Neural cell (in vitro differentiated cells): ENCODE data around the gene FBLN2.

ENCODE experiments used
- CTCF ChIP-seq: fragments of 450-650 bp; IDR thresholded peaks from 2 replicates; pipeline ENCODE4 v1.5.1; 2014; ENCODE audit warnings: antibody characterized with exemption, mild to moderate bottlenecking, moderate library complexity; ENCODE audit not compliant: poor library complexity, severe bottlenecking
- EP300 ChIP-seq: fragments of 450-650 bp; conservative IDR thresholded peaks from 2 replicates; pipeline ENCODE4 v1.6.1; 2014; ENCODE audit warnings: antibody characterized with exemption, mild to moderate bottlenecking, moderate library complexity; ENCODE audit not compliant: poor library complexity, severe bottlenecking
- EZH2 ChIP-seq: fragments of 200-600, 300-800 bp; shearing (Covaris generic), sonication (generic); IDR thresholded peaks from 2 replicates; pipeline ENCODE4 v1.6.1; 2014; ENCODE audit warnings: antibody characterized with exemption, low read length, borderline replicate concordance, mild to moderate bottlenecking; ENCODE audit not compliant: insufficient read depth, poor library complexity, severe bottlenecking
- MXI1 ChIP-seq: fragments of 450-650 bp; conservative IDR thresholded peaks from 2 replicates; pipeline ENCODE4 v1.6.1; 2014; ENCODE audit warnings: antibody characterized with exemption, mild to moderate bottlenecking; ENCODE audit not compliant: poor library complexity, severe bottlenecking
- POLR2AphosphoS5 ChIP-seq: IDR thresholded peaks from 2 replicates; pipeline ENCODE4 v1.6.1; 2012
- REST ChIP-seq: IDR thresholded peaks from 2 replicates; pipeline ENCODE4 v1.6.1; 2012; ENCODE audit warnings: borderline replicate concordance
- SMC3 ChIP-seq: fragments of 450-650 bp; conservative IDR thresholded peaks from 2 replicates; pipeline ENCODE4 v1.6.1; 2014; ENCODE audit warnings: antibody characterized with exemption, mild to moderate bottlenecking, moderate library complexity; ENCODE audit not compliant: poor library complexity
- TAF1 ChIP-seq: IDR thresholded peaks from 2 replicates; pipeline ENCODE4 v1.6.1; 2012; ENCODE audit warnings: low read depth

- TF ChIP-seq EP300: no peak
- no peak for TF ChIP-seq CTCF
- no peak for TF ChIP-seq EZH2
- TF ChIP-seq POLR2AphosphoS5: no peak
- no peak for TF ChIP-seq SMC3
- no peak for TF ChIP-seq REST
- no peak for TF ChIP-seq TAF1
- TF ChIP-seq MXI1: no peak
Measured at GRCh38 chr3:13581485-13582365, 32.8 kb downstream of the FBLN2 start.
